Mesenteric fat pad (tissue), 1 donor: ENCODE measurements around the gene TAPT1. TPM values are rescaled to one million over a fixed set of nuclear protein-coding genes. Genes with fewer than 3 reads are reported as not detected.

Source experiments
- DNase-seq: peaks from one replicate; pipeline ENCODE4 v3.0.0-alpha.2; 2020; ENCODE audit warnings: low spot score
- total RNA-seq: library from RNA; stranded (reverse); fragmentation: NEBNext Ultra II Directional; extraction: Animal tissue kit (Norgen Biotek cat#: 25700); gene quantifications from one replicate; pipeline ENCODE4 v1.2.1, GENCODE V29; 2021
- donor health status: DM: yes; HTN: yes; CAD: no.

The TAPT1 gene
- total RNA-seq, 1 donor from 2014 or later, result 44.2 TPM

- no peak for DNase-seq
Observed at GRCh38 chr4:16248605-16249004, 22.3 kb upstream of the TAPT1 start.

GRCh38 chr4:16245241-16245640, 19.0 kb upstream of the TAPT1 start:
- DNase-seq, result no peak

- no peak for DNase-seq
Observed at GRCh38 chr4:16243285-16243684, 17.0 kb upstream of the TAPT1 start.

- DNase-seq, result no peak
Observed at GRCh38 chr4:16240300-16240699, 14.0 kb upstream of the TAPT1 start.

GRCh38 chr4:16239086-16239485, 12.8 kb upstream of the TAPT1 start:
- DNase-seq, result no peak

GRCh38 chr4:16238327-16238726, 12.1 kb upstream of the TAPT1 start:
- DNase-seq, result no peak

GRCh38 chr4:16237715-16238114, 11.4 kb upstream of the TAPT1 start:
- DNase-seq, result no peak

- no peak for DNase-seq
Observed at GRCh38 chr4:16236402-16237023, 10.2 kb upstream of the TAPT1 start.

- no peak for DNase-seq
Observed at GRCh38 chr4:16235209-16235608, 8.9 kb upstream of the TAPT1 start.

- DNase-seq, result no peak
Observed at GRCh38 chr4:16233569-16234177, 7.4 kb upstream of the TAPT1 start.

- no peak for DNase-seq
Observed at GRCh38 chr4:16231570-16232245, 5.4 kb upstream of the TAPT1 start.

- DNase-seq, result no peak
Observed at GRCh38 chr4:16230308-16230707, 4.0 kb upstream of the TAPT1 start.

GRCh38 chr4:16229604-16230003, 3.3 kb upstream of the TAPT1 start:
- no peak for DNase-seq

GRCh38 chr4:16227462-16227868, 1.2 kb upstream of the TAPT1 start:
- DNase-seq, result no peak

- DNase-seq, result no peak
Observed at GRCh38 chr4:16226816-16227461, 668 bp upstream of the TAPT1 start.

GRCh38 chr4:16225167-16225862, 956 bp downstream of the TAPT1 start:
- DNase-seq, result no peak

- no peak for DNase-seq
Observed at GRCh38 chr4:16224264-16225166, 1.8 kb downstream of the TAPT1 start.

- no peak for DNase-seq
Observed at GRCh38 chr4:16222957-16223527, 3.2 kb downstream of the TAPT1 start.

GRCh38 chr4:16218950-16219349, 7.3 kb downstream of the TAPT1 start:
- DNase-seq, result no peak
